ENCODE data around the gene STAT6.
"Not testable (repeated sequence)": the region's sequence is repeated elsewhere in the genome, so short reads cannot be mapped to it uniquely, and the experiment has no call there.

The STAT6 gene

GRCh38 chr12:57088354-57089270 lies 22.6 kb downstream of the STAT6 start, which contains the start of gene NAB2:
TSS of gene NAB2 (plus strand) at chr12:57089114. CDS start at chr12:57089272, 158 bp downstream.
- in situ Hi-C loops (cut with MboI; ENCODE audit: low sequenced_read_pairs), result no loop called here

- in situ Hi-C loops (cut with MboI; ENCODE audit: low sequenced_read_pairs), result no loop called here
These were observed 23.3 kb downstream of the STAT6 start for GRCh38 chr12:57087691-57088353.

- in situ Hi-C loops (cut with MboI; ENCODE audit: low sequenced_read_pairs), result no loop called here
These were observed 24.0 kb downstream of the STAT6 start for GRCh38 chr12:57087010-57087690.

GRCh38 chr12:57086493-57087009 lies 24.6 kb downstream of the STAT6 start:
- in situ Hi-C loops (cut with MboI; ENCODE audit: low sequenced_read_pairs), result no loop called here

GRCh38 chr12:57085999-57086492 lies 25.1 kb downstream of the STAT6 start:
- in situ Hi-C loops (cut with MboI; ENCODE audit: low sequenced_read_pairs), result no loop called here

- in situ Hi-C loops (cut with MboI; ENCODE audit: low sequenced_read_pairs), result no loop called here
These were observed 30.3 kb downstream of the STAT6 start for GRCh38 chr12:57080855-57081254.

- in situ Hi-C loops (cut with MboI; ENCODE audit: low sequenced_read_pairs), result no loop called here
These were observed 31.3 kb downstream of the STAT6 start for GRCh38 chr12:57079821-57080220.

GRCh38 chr12:57078519-57079404 lies 32.4 kb downstream of the STAT6 start, which contains the start of gene NEMP1:
TSS of gene NEMP1 (minus strand) at chr12:57078791. CDS start at chr12:57078745, 46 bp downstream.
- in situ Hi-C loops (cut with MboI; ENCODE audit: low sequenced_read_pairs), result no loop called here

- in situ Hi-C loops (cut with MboI; ENCODE audit: low sequenced_read_pairs), result not testable (repeated sequence)
These were observed 37.4 kb downstream of the STAT6 start for GRCh38 chr12:57073566-57074450.

GRCh38 chr12:57072661-57073060 lies 38.5 kb downstream of the STAT6 start:
- in situ Hi-C loops (cut with MboI; ENCODE audit: low sequenced_read_pairs), result no loop called here

GRCh38 chr12:57069523-57069922 lies 41.6 kb downstream of the STAT6 start:
- in situ Hi-C loops (cut with MboI; ENCODE audit: low sequenced_read_pairs), result no loop called here

- in situ Hi-C loops (cut with MboI; ENCODE audit: low sequenced_read_pairs), result no loop called here
These were observed 44.9 kb downstream of the STAT6 start for GRCh38 chr12:57066245-57066644.

- in situ Hi-C loops (cut with MboI; ENCODE audit: low sequenced_read_pairs), result no loop called here
These were observed 47.0 kb downstream of the STAT6 start for GRCh38 chr12:57063991-57064685.

GRCh38 chr12:57058454-57058853 lies 52.7 kb downstream of the STAT6 start:
- in situ Hi-C loops (cut with MboI; ENCODE audit: low sequenced_read_pairs), result no loop called here

GRCh38 chr12:57057067-57057751 lies 54.0 kb downstream of the STAT6 start:
- in situ Hi-C loops (cut with MboI; ENCODE audit: low sequenced_read_pairs), result no loop called here

- in situ Hi-C loops (cut with MboI; ENCODE audit: low sequenced_read_pairs), result no loop called here
These were observed 55.3 kb downstream of the STAT6 start for GRCh38 chr12:57055824-57056223.

GRCh38 chr12:57053901-57054300 lies 57.3 kb downstream of the STAT6 start:
- in situ Hi-C loops (cut with MboI; ENCODE audit: low sequenced_read_pairs), result not testable (repeated sequence)

- in situ Hi-C loops (cut with MboI; ENCODE audit: low sequenced_read_pairs), result not testable (repeated sequence)
These were observed 58.0 kb downstream of the STAT6 start for GRCh38 chr12:57053146-57053545.
